Measurements from ENCODE around the gene OR2T27.
"Not testable (repeated sequence)": the region's sequence is repeated elsewhere in the genome, so short reads cannot be mapped to it uniquely, and the experiment has no call there.

The OR2T27 gene

DNA sequence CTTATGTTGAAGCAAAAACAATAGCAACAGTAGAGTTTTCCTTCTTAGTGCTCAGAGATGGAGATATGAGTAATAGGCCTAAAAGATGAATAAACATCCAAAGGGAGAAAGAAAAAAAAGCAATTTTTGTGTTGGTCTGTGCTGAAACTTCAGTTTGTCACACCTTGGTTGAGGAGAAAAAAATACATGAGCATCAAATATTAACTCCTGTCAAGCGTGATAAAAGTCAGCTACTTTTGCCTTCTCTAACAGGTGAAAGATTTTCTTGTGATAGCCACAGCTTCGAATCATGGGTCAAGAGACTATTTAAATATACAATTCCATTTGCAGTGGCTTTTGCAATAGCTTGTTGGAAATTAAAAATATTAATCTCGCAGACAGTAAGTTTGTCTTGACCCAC lies 14.4 kb downstream of the OR2T27 start:
- not testable (repeated sequence) for DNase-seq (ENCODE audit: low spot score)

DNA sequence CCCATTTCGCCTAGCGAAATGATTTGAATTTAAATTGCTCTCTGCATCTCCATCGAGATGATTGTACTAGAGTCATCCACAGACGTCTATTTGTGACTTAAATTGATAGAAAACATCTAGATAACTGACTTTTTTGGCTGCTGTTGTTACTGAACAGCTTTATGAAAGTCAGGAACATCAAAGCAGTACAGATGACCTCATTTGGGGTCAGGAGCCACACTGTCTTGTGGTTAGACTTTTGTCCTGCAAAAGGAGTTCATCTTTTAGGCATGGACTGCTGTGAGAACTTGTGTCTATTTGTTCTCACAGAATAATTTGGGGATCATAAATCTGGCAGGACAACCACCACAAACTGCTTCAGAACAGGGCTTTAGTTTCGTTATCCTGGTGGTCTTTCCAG lies 15.7 kb downstream of the OR2T27 start:
- not testable (repeated sequence) for DNase-seq (ENCODE audit: low spot score)

DNA sequence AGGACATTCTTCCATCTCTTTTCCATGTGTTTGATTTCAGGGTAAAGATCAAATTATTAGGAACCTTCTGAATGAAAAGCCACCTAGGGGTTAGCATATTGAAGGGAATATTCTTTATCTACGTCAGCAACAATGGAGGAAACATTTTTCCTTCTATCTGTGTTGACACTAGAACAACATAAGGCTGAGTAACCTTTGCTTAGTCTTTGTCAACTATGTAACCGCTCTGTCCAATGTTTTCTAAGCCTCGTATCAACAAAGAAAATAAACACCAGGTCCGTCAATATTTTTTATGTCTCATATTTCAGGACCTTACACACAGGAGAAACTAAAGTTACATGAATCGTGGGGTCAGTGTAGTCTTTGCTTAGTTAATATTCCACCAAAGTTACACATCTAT lies 18.7 kb downstream of the OR2T27 start:
- DNase-seq (ENCODE audit: low spot score), result not testable (repeated sequence)

DNA sequence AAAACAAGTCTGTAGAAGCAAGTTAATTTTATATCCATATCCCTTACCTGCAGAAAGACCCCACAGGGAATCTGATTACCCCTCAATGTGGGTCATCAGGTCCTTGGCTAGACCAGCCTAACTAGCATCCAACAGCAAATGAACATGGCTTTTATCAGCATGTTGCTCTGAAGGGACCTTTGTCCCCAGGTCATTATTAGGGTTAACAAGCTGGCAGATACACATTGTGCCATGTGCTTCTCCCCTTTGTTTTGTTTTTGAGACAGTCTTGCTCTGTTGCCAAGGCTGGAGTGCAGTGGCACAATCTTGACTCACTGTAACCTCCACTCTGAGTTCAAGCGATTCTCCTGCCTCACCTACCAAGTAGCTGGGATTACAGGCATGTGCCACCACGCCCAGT lies 20.3 kb downstream of the OR2T27 start, which contains the start of gene OR2T11:
Gene OR2T11, minus strand, starts transcription at position 101 of the 400 bp plus-strand sequence. CDS start 7,963 bp downstream, outside the sequence.
- not testable (repeated sequence) for DNase-seq (ENCODE audit: low spot score)

DNA sequence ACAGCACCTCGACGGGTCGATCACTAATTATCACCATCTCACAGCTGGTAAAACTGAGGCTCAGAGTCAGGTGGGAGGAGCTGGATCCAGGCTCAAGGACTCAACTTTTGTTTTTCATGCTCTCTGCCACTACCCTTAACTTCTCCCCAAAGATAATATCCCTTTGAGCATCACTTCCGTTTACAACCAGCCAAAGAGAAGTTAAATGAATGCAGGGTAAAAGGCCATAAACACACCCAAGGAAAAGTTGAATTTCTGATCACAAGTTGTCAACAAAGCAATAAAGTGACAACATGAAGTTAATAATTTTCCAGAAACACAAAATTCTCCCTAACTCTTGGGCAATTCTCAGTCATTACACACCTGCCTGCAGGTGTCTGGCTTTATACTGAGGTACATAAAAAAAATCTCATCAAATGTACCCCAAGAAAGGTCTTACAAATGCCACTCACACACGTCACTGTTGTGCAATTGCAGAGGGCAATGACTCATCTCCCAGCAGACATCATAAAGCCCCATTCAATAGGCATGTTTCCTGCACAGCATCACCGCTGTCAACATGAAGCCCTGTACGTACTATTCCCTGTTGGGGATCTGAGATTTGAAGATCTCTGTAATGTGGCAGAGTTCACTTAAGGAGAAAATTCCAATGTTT lies 23.8 kb downstream of the OR2T27 start:
- no peak for DNase-seq (ENCODE audit: low spot score)

DNA sequence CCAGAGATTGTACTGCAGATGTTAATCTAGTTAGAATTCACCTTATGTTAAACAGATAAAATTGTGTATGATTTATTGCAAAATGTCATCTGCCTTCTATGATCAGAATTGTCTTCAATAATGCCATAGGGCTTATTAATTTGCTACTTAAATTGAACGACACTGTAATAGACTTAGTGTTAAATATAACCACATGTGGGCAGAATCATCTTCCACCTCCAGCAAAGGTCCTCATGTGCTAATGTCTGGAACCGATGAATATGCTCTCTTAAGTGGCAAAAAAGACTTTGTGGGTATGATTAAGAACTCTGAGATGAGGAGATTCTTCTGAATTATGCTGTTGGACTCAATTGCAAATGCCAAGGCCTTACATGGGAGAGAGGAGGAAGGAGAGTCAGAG lies 24.8 kb downstream of the OR2T27 start:
- no peak for DNase-seq (ENCODE audit: low spot score)

DNA sequence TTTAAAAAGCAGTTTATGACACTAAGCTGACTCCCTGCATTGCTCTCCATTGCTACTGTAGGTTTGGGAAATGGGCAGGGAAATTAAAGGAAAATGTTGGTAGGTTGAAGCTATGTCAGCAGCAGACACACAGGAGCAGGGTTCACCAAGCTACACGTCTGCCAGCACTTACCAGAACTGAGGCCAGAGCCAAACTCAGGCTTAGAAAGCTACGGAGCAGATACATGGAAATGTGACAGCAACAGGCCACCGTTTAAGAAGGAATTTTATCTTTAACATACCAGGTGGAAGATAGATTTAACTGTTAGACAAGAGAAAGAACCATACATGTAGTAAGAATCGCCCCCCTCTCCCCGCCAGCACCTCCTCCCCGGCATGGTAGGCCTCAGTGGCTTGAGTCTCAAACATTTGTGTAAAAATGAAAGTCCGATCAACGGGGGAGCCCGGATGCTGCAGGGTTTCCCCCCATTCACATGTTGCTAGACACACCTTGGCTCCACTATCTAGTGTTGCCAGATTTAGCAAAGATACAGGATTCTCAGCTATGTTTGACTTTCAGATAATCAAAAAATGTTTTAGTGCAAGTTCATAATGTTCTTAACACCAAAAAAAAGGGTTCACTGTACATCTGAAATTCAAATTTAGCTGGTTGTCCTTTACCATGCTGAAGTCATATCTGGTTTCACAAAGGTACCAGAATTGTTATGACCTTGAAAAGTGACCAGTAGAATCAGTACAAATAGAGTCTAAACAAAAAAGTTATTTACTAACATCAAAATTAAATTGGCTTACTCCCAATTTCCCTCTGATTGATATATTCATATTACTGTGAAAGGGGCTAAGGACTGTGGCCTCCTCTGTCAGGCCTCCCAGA lies 27.1 kb downstream of the OR2T27 start:
- no peak for DNase-seq (ENCODE audit: low spot score)

DNA sequence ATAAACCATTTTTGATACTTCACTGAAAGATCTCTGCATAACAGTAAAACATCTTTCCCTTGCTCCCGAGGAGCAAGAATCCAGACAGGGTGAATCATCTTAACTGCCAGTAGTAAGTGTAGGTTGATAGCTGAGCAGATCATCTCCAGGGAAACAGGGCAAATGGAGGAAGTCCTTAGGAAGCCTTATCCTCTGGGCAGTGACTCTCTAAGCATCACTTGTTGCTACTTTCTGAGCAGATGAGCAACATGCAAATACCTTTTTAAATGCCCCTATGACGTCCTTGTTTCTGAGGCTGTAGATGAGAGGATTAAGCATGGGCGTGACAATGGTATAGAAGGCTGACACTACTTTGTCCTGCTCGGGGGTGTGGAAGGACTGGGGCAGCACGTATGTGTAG lies 29.4 kb downstream of the OR2T27 start:
- DNase-seq (ENCODE audit: low spot score), result no peak

DNA sequence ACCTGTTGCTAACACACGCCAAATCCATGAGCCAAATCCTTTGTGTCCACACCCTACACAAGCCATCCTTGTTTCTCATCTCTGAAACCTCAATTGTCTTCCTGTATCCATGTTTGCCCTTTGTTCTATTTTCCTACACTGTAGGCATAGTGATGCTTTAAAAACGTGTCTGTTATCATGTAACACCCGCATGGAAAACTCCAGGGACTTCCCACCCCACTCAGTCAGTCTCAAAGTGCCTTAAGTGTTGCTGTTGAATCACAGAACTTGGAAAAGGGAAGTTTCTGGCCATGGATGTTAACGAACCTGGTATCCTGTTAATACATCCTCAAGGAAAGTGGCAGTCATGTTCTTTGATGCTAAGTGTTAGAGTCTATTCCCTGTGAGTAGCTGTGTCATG lies 30.2 kb downstream of the OR2T27 start:
- DNase-seq (ENCODE audit: low spot score), result no peak

DNA sequence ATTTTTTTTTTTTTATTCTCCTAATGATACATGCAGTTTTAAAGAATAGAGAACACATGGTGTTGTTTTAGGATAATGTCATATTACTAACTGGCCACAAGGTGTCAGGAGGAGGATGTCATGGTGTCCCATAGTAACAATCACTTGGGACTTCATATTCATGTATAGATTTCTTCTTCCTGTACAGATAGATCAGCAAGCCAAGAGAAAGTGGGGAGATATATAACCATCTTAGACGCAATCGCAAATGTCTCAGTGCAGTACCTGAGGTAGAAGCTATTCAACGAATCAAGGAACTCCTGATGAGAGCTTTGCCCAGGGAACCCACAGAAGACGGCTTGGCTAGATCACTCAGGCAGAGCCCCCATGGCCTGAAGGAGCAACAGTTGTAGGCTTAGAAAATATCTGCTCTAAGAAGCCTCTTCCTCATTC lies 32.7 kb downstream of the OR2T27 start:
- DNase-seq (ENCODE audit: low spot score), result no peak

DNA sequence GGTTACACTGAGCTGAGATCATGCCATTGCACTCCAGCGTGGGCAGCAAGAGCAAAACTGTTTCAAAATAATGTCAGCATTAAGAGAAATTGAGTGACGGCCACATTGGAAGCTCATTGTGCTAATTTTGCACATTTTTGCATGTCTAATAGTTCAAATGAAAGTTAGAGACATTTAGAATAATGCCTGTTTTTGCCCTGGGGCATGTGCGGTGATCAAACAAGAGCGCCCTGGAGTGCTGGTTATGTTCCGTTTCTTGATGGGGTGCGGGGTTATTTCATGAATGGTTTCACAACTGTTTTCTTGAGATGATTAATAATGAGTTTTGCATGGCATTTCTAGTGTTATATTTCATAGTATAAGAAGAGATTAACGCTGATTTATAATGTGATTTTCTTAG lies 33.6 kb downstream of the OR2T27 start:
- no peak for DNase-seq (ENCODE audit: low spot score)

DNA sequence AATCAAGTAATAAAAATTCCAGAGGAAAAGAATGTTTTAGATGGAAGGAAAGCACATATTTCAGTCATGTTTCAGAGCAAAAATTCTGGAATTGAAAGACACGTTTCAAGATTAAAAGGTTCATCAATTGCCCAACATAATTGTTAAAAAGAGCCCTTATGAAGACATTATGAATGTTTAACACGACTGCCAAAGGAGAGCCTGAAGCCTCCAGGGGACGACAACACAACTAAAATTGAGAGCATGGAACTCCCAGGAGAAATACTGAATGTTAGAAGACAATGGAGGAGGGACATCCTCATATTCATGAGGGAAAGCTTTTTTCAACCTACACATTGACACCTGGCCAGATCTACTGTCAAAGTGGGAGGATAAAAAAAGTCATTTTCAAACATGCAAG lies 36.5 kb downstream of the OR2T27 start:
- no peak for DNase-seq (ENCODE audit: low spot score)

DNA sequence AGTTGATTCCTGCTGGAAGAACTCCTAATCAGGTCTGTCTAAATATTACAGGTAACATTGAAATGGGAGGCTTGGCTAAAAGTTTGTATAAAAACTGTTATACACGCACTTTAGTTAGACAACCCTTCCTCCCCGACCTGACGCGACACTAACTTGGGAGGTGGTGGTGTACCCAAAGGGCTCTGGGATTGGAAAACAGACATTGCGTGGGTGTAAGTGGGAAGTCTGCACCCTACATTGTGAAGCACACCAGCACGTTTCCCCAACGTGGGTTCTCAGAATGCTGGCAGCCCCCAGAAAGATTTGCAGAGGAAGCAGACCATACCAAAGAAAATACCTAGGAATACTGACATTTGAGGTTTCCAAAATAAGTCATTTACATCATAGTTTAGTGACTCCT lies 37.2 kb downstream of the OR2T27 start:
- no peak for DNase-seq (ENCODE audit: low spot score)

DNA sequence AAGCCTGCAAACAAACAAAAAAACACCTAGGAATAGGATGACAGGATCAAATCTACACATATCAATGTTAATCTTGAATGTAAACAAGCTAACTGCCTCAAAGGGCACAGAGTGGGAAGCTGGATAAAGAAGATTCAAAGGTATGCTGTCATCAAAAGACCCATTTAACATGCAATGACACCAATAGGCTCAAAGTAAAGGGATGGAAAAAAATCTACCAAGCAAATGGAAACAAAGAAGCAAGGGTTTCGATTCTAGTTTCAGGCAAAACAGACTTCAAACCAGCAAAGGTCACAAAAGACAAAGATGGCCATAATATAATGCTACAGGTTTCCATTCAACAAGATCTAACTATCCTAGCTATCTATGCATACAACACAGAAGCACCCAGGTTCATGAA lies 41.6 kb downstream of the OR2T27 start:
- DNase-seq (ENCODE audit: low spot score), result no peak

DNA sequence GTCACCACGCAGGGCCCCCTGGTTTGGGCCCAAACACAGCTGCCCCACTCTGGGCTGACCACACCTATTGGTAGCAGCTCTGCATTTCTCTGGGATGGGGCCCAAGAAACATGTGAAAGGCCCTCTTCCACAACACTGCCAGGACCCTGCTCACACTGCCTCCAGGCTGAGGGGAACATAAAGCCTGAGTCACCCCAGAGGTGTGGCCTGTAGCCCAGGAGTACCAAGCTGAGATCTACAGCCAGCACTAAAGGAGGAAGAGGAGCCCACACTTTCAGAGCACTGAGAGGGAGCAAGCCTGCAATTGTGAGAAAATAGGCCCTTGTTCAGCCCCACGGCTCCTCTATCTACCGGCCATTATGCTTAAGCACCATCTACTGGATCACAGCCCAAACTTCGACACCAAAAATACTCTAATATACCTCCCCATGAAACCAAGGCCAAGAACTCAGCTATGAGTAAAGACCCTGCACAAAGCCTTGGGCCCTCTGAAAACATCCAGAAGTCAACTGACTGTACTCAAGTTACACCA lies 43.4 kb downstream of the OR2T27 start:
- no peak for DNase-seq (ENCODE audit: low spot score)

DNA sequence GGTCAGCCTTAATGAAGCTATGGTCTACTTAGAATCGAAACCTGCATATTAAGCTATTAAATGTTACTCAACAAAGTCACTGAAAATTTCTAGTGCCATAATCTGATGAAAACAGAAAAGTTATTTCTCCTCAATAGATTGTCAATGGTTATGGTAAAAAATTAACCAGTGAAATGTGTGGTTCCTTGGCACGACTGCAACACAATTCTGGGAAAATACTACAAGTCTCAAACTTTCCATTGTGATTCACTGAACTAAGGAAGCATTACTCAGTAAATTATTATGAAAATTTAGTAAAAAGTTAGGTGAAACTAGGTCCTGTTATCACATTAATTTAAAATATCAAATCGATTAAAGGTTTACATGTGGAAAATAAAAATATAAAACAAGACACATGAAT lies 45.0 kb downstream of the OR2T27 start:
- DNase-seq (ENCODE audit: low spot score), result no peak

Measured in D341Med (cell line).